SU-DHL-6 (cell line): ENCODE data around the gene PPP1R12A.

Experiments
- CTCF ChIP-seq: fragments of 200-600 bp; sonication (generic); IDR thresholded peaks from one replicate; pipeline ENCODE4 v1.5.1; 2017; ENCODE audit warnings: antibody characterized with exemption, mild to moderate bottlenecking, low read length, moderate library complexity; ENCODE audit not compliant: insufficient read depth, poor library complexity, severe bottlenecking
- EZH2phosphoT487 ChIP-seq: fragments of 200-600 bp; sonication (generic), shearing (Covaris generic); conservative IDR thresholded peaks from 2 replicates; pipeline ENCODE4 v1.6.1; 2018; ENCODE audit warnings: mild to moderate bottlenecking, antibody characterized with exemption, low read length, moderate library complexity, mixed read lengths

GRCh38 chr12:79827484-79827883 lies 107.4 kb downstream of the PPP1R12A start:
- no peak for TF ChIP-seq CTCF
- no peak for TF ChIP-seq EZH2phosphoT487
